Left ventricle myocardium inferior (tissue), 1 donor: ENCODE data around the gene EIF5. TPM values are rescaled to one million over a fixed set of nuclear protein-coding genes. Genes with fewer than 3 reads are reported as not detected.

ENCODE experiments used
- DNase-seq: peaks from one replicate; pipeline ENCODE4 v3.0.0-alpha.2; 2020
- H3K27ac ChIP-seq: fragments of 200-600 bp; replicated peaks from 2 replicates; pipeline ENCODE4 v1.8.0; 2021
- H3K27me3 ChIP-seq: fragments of 200-600 bp; 2 replicates; pipeline ENCODE4 v1.8.0; 2021; ENCODE audit warnings: low read depth
- H3K36me3 ChIP-seq: fragments of 200-600 bp; 2 replicates; pipeline ENCODE4 v1.8.0; 2021
- H3K4me1 ChIP-seq: fragments of 200-600 bp; 2 replicates; pipeline ENCODE4 v1.8.0; 2021
- H3K4me3 ChIP-seq: fragments of 200-600 bp; 2 replicates; pipeline ENCODE4 v1.8.0; 2021; ENCODE audit warnings: mild to moderate bottlenecking, moderate library complexity
- H3K9me3 ChIP-seq: fragments of 200-600 bp; replicated peaks from 2 replicates; pipeline ENCODE4 v1.8.0; 2021
- intact Hi-C: fragments of 100-400 bp; cut with micrococcal nuclease; formaldehyde crosslinking; loops from one replicate; pipeline ENCODE4 v1.11.0; 2022
- total RNA-seq: library from RNA; stranded (reverse); fragmentation: NEBNext Ultra II Directional; extraction: Animal tissue kit (Norgen Biotek cat#: 25700); gene quantifications from one replicate; pipeline ENCODE4 v1.2.1, GENCODE V29; 2021
- TF ChIP-seq, protein P1 (sequence below): fragments of 200-600 bp; IDR thresholded peaks from 2 replicates; pipeline ENCODE4 v1.8.0; 2021; ENCODE audit warnings: antibody characterized with exemption, mild to moderate bottlenecking, borderline replicate concordance
- donor health status: DM: no; HTN: yes; CAD: no; lungs with severe emphysema.

EIF5 gene
- total RNA-seq, 1 donor from 2014 or later: 260 TPM

- H3K9me3 ChIP-seq: no peaks in the 10 kb centered on the region
Measured at GRCh38 chr14:103393070-103393469, 59.0 kb downstream of the EIF5 start.

GRCh38 chr14:103393676-103394626, 59.9 kb downstream of the EIF5 start:
- intact Hi-C loops: loop anchor here (10.0 kb wide), 1 partner anchor 51 kb away; no protein-coding TSS in a partner anchor
- peaks cover 97% of the 10 kb centered on the region for H3K4me1 ChIP-seq
- no peak for DNase-seq

More at GRCh38 chr14:103393070-103393469, 59.0 kb downstream of the EIF5 start:
- Histone ChIP-seq H3K36me3 (no peaks in the 10 kb centered on the region), H3K4me3 (peak overlapping the region; percentile 46), H3K27ac (peak overlapping the region; percentile 87), H3K4me1 (peaks cover 97% of the 10 kb centered on the region), H3K27me3 (no peaks in the 10 kb centered on the region)
- DNase-seq: no peak
- TF ChIP-seq, protein P1, sequence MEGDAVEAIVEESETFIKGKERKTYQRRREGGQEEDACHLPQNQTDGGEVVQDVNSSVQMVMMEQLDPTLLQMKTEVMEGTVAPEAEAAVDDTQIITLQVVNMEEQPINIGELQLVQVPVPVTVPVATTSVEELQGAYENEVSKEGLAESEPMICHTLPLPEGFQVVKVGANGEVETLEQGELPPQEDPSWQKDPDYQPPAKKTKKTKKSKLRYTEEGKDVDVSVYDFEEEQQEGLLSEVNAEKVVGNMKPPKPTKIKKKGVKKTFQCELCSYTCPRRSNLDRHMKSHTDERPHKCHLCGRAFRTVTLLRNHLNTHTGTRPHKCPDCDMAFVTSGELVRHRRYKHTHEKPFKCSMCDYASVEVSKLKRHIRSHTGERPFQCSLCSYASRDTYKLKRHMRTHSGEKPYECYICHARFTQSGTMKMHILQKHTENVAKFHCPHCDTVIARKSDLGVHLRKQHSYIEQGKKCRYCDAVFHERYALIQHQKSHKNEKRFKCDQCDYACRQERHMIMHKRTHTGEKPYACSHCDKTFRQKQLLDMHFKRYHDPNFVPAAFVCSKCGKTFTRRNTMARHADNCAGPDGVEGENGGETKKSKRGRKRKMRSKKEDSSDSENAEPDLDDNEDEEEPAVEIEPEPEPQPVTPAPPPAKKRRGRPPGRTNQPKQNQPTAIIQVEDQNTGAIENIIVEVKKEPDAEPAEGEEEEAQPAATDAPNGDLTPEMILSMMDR: no peak
- intact Hi-C loops: loop anchor here (10.0 kb wide), 1 partner anchor 52 kb away; no protein-coding TSS in a partner anchor

More at GRCh38 chr14:103393676-103394626, 59.9 kb downstream of the EIF5 start:
- peak overlapping the region; percentile 87 for H3K27ac ChIP-seq
- peak overlapping the region; percentile 46 for H3K4me3 ChIP-seq
- H3K27me3 ChIP-seq: no peaks in the 10 kb centered on the region
- no peaks in the 10 kb centered on the region for H3K36me3 ChIP-seq
- H3K9me3 ChIP-seq: no peaks in the 10 kb centered on the region
- TF ChIP-seq, protein P1: peak; percentile 92

Other genes starting within 250 kb of the EIF5 start
- 0.66 TPM for gene EXOC3L4, start 239.5 kb upstream of the EIF5 start, total RNA-seq
- 40.1 TPM for gene TNFAIP2, start 210.8 kb upstream of the EIF5 start, total RNA-seq
- 103 TPM for gene MARK3, start 51.2 kb downstream of the EIF5 start, total RNA-seq
- gene CKB, start 188.6 kb downstream of the EIF5 start, total RNA-seq: 661 TPM
- 5.9 TPM for gene TRMT61A, start 195.0 kb downstream of the EIF5 start, total RNA-seq
- 16.7 TPM for gene BAG5, start 228.4 kb downstream of the EIF5 start, total RNA-seq
- gene COA8, start 228.7 kb downstream of the EIF5 start, total RNA-seq: 48.3 TPM